ENCODE measurements around the gene KANK2.
"Not testable (repeated sequence)": the region's sequence is repeated elsewhere in the genome, so short reads cannot be mapped to it uniquely, and the experiment has no call there.

KANK2 gene

GRCh38 chr19:11182994-11183393 is 14.4 kb downstream of the KANK2 start:
- H3K4me3 ChIP-seq (ENCODE audit: severe bottlenecking) = no peak overlapping the region
- no peak for TF ChIP-seq CTCF (IDR thresholded peaks at IDR 0.05; ENCODE audit: poor library complexity, severe bottlenecking)
- ATAC-seq (ENCODE audit: low read depth) = no peak
- H3K9me3 ChIP-seq (ENCODE audit: severe bottlenecking) = no peaks in the 10 kb centered on the region
- H3K27me3 ChIP-seq (ENCODE audit: insufficient read depth, poor library complexity, severe bottlenecking) = no peaks in the 10 kb centered on the region
- H3K4me1 ChIP-seq (ENCODE audit: insufficient read depth, poor library complexity, severe bottlenecking) = no peaks in the 10 kb centered on the region
- peaks cover 20% of the 10 kb centered on the region for H3K36me3 ChIP-seq (ENCODE audit: low read depth)
- no peak for DNase-seq (ENCODE audit: low spot score)
- H3K27ac ChIP-seq (ENCODE audit: poor library complexity, severe bottlenecking) = no peak overlapping the region

- no peak overlapping the region for H3K4me3 ChIP-seq (ENCODE audit: severe bottlenecking)
- peaks cover 9% of the 10 kb centered on the region; the same call in 1 of the 2 replicates for H3K36me3 ChIP-seq (ENCODE audit: low read depth)
- no peaks in the 10 kb centered on the region for H3K9me3 ChIP-seq (ENCODE audit: severe bottlenecking)
- no peak for DNase-seq (ENCODE audit: low spot score)
- TF ChIP-seq CTCF (IDR thresholded peaks at IDR 0.05; ENCODE audit: poor library complexity, severe bottlenecking) = no peak
- no peaks in the 10 kb centered on the region for H3K27me3 ChIP-seq (ENCODE audit: insufficient read depth, poor library complexity, severe bottlenecking)
- no peak overlapping the region for H3K27ac ChIP-seq (ENCODE audit: poor library complexity, severe bottlenecking)
- ATAC-seq (ENCODE audit: low read depth) = no peak
- no peaks in the 10 kb centered on the region for H3K4me1 ChIP-seq (ENCODE audit: insufficient read depth, poor library complexity, severe bottlenecking)
Measured at GRCh38 chr19:11181488-11181887, 15.9 kb downstream of the KANK2 start.

GRCh38 chr19:11180975-11181374 is 16.4 kb downstream of the KANK2 start:
- not testable (repeated sequence) for DNase-seq (ENCODE audit: low spot score); H3K9me3 ChIP-seq (ENCODE audit: severe bottlenecking); H3K4me1 ChIP-seq (ENCODE audit: insufficient read depth, poor library complexity, severe bottlenecking); H3K27me3 ChIP-seq (ENCODE audit: insufficient read depth, poor library complexity, severe bottlenecking); H3K4me3 ChIP-seq (ENCODE audit: severe bottlenecking); ATAC-seq (ENCODE audit: low read depth); H3K27ac ChIP-seq (ENCODE audit: poor library complexity, severe bottlenecking)
- H3K36me3 ChIP-seq (ENCODE audit: low read depth) = peaks cover 14% of the 10 kb centered on the region; the same call in 1 of the 2 replicates

DNA sequence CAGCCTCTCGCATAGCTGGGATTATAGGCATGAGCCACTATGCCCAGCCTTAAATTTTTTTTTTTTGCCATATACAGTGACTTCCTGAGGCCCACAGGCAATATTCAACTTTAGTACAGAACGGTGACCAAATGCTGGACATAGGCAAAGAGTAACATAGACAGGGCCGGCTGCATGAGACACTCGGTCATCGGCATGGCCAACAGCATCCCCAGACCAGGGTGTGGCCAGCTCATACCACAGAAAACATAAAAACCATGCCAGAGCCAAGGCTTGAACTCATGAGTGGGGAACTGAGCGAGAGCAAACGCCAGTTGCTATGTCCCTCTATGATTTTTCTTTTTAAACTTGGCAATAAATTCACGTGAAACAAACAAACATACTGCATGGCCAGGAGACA is 17.0 kb downstream of the KANK2 start:
- Histone ChIP-seq H3K36me3 (ENCODE audit: low read depth) (peaks cover 15% of the 10 kb centered on the region; the same call in 1 of the 2 replicates), H3K4me1 (ENCODE audit: insufficient read depth, poor library complexity, severe bottlenecking) (no peaks in the 10 kb centered on the region), H3K9me3 (ENCODE audit: severe bottlenecking) (no peaks in the 10 kb centered on the region), H3K27ac (ENCODE audit: poor library complexity, severe bottlenecking) (no peak overlapping the region), H3K4me3 (ENCODE audit: severe bottlenecking) (no peak overlapping the region), H3K27me3 (ENCODE audit: insufficient read depth, poor library complexity, severe bottlenecking) (no peaks in the 10 kb centered on the region)
- ATAC-seq (ENCODE audit: low read depth) (no peak), DNase-seq (ENCODE audit: low spot score) (no peak)
- no peak for TF ChIP-seq CTCF (IDR thresholded peaks at IDR 0.05; ENCODE audit: poor library complexity, severe bottlenecking)

GRCh38 chr19:11179716-11180297 is 17.5 kb downstream of the KANK2 start:
- no peaks in the 10 kb centered on the region for H3K9me3 ChIP-seq (ENCODE audit: severe bottlenecking)
- no peaks in the 10 kb centered on the region for H3K4me1 ChIP-seq (ENCODE audit: insufficient read depth, poor library complexity, severe bottlenecking)
- no peak overlapping the region for H3K4me3 ChIP-seq (ENCODE audit: severe bottlenecking)
- H3K27ac ChIP-seq (ENCODE audit: poor library complexity, severe bottlenecking) = no peak overlapping the region
- no peak for ATAC-seq (ENCODE audit: low read depth)
- H3K27me3 ChIP-seq (ENCODE audit: insufficient read depth, poor library complexity, severe bottlenecking) = no peaks in the 10 kb centered on the region
- DNase-seq (ENCODE audit: low spot score) = no peak
- no peak for TF ChIP-seq CTCF (IDR thresholded peaks at IDR 0.05; ENCODE audit: poor library complexity, severe bottlenecking)
- peaks cover 15% of the 10 kb centered on the region; the same call in 1 of the 2 replicates for H3K36me3 ChIP-seq (ENCODE audit: low read depth)

- H3K4me3 ChIP-seq (ENCODE audit: severe bottlenecking); H3K27me3 ChIP-seq (ENCODE audit: insufficient read depth, poor library complexity, severe bottlenecking); DNase-seq (ENCODE audit: low spot score); ATAC-seq (ENCODE audit: low read depth); H3K9me3 ChIP-seq (ENCODE audit: severe bottlenecking); H3K27ac ChIP-seq (ENCODE audit: poor library complexity, severe bottlenecking); H3K4me1 ChIP-seq (ENCODE audit: insufficient read depth, poor library complexity, severe bottlenecking): not testable (repeated sequence)
- peaks cover 20% of the 10 kb centered on the region; the same call in 1 of the 2 replicates for H3K36me3 ChIP-seq (ENCODE audit: low read depth)
Measured at GRCh38 chr19:11179145-11179465, 18.2 kb downstream of the KANK2 start.
